AG10803 (cell line): ENCODE results near the gene CNRIP1.
"Not testable (repeated sequence)": the region's sequence is repeated elsewhere in the genome, so short reads cannot be mapped to it uniquely, and the experiment has no call there.

Source experiments
- DNase-seq: peaks from one replicate; pipeline ENCODE4 v3.0.0; 2010; ENCODE audit warnings: low read depth
- H3K4me3 ChIP-seq: 2 replicates; pipeline ENCODE4 v1.5.1; 2011; ENCODE audit warnings: mild to moderate bottlenecking, low read length, control low read depth
- CTCF ChIP-seq: conservative IDR thresholded peaks from 2 replicates; pipeline ENCODE4 v1.5.1; 2011; ENCODE audit warnings: mild to moderate bottlenecking, low read length, control low read depth, inconsistent platforms

CNRIP1 gene

GRCh38 chr2:68352651-68353391 lies 33.1 kb upstream of the CNRIP1 start:
- no peak for TF ChIP-seq CTCF
- no peak overlapping the region for H3K4me3 ChIP-seq
- no peak for DNase-seq

GRCh38 chr2:68351997-68352396 lies 32.2 kb upstream of the CNRIP1 start:
- DNase-seq, result no peak
- no peak for TF ChIP-seq CTCF
- H3K4me3 ChIP-seq, result no peak overlapping the region

GRCh38 chr2:68349091-68349490 lies 29.3 kb upstream of the CNRIP1 start:
- not testable (repeated sequence) for DNase-seq, H3K4me3 ChIP-seq

GRCh38 chr2:68345129-68345875 lies 25.6 kb upstream of the CNRIP1 start:
- H3K4me3 ChIP-seq, result no peak overlapping the region
- TF ChIP-seq CTCF, result no peak
- no peak for DNase-seq

- H3K4me3 ChIP-seq, result no peak overlapping the region
- TF ChIP-seq CTCF, result no peak
- no peak for DNase-seq
Measured at GRCh38 chr2:68344031-68344430, 24.3 kb upstream of the CNRIP1 start.

- no peak for TF ChIP-seq CTCF
Measured at GRCh38 chr2:68342470-68342869, 22.7 kb upstream of the CNRIP1 start.

GRCh38 chr2:68341583-68341982 lies 21.8 kb upstream of the CNRIP1 start:
- TF ChIP-seq CTCF, result no peak
- DNase-seq, result no peak
- no peak overlapping the region for H3K4me3 ChIP-seq

More at GRCh38 chr2:68342470-68342869, 22.7 kb upstream of the CNRIP1 start:
- no peak overlapping the region for H3K4me3 ChIP-seq
- no peak for DNase-seq
